Motor neuron (in vitro differentiated cells): ENCODE data around the gene CNOT4. TPM values are rescaled to one million over a fixed set of nuclear protein-coding genes. Genes with fewer than 3 reads are reported as not detected.
"Not testable (repeated sequence)": the region's sequence is repeated elsewhere in the genome, so short reads cannot be mapped to it uniquely, and the experiment has no call there.

ENCODE experiments used
- ATAC-seq, 8 experiments: fragments of 200-7000 bp; cut with Tn5 transposase; replicated peaks in 6 of 8; 2 replicates each; pipeline ENCODE4 v1.8.0; 2021; ENCODE audit warnings: mild to moderate bottlenecking in 8 of 8, moderate library complexity in 8 of 8
- H3K27ac ChIP-seq, 2 donors: fragments of 250-450 bp; sonication (Bioruptor Pico); 2 replicates each; pipeline ENCODE4 v1.9.0; 2021; ENCODE audit warnings: antibody characterized with exemption in 2 of 2, mild to moderate bottlenecking in 2 of 2, moderate library complexity in 1 of 2
- H3K4me1 ChIP-seq, 2 donors: fragments of 250-450 bp; sonication (Bioruptor Pico); replicated peaks in 1 of 2; 2 replicates each; pipeline ENCODE4 v1.6.1; 2021; ENCODE audit warnings: antibody characterized with exemption in 2 of 2, mild to moderate bottlenecking in 2 of 2, moderate library complexity in 1 of 2
- H3K4me3 ChIP-seq, 5 donors: fragments of 250-450 bp; sonication (Bioruptor Pico); 2 replicates each; pipeline ENCODE4 v1.9.0; 2021; ENCODE audit warnings: antibody characterized with exemption in 5 of 5, mild to moderate bottlenecking in 5 of 5, moderate library complexity in 4 of 5
- WGBS, 10 experiments: fragments of 450-650 bp; shearing (Covaris generic); methylation state at CpG; one replicate each; pipeline ENCODE4 v1.0.0; 2022; 5-methylcytosine and 5-hydroxymethylcytosine counted together
- in situ Hi-C, 9 experiments: fragments of 400-800 bp; cut with MboI; loops; one replicate each; pipeline ENCODE4 v1.15.0; 2021; ENCODE audit warnings: low sequenced_read_pairs in 9 of 9, low pct_unique_long_range_greater_than_20kb in 2 of 9; ENCODE audit not compliant: unreplicated experiment in 9 of 9
- total RNA-seq, 8 experiments: library from RNA; unstranded; fragments of 300-600 nt; gene quantifications; 2 replicates each; pipeline versions ENCODE4 v1.2.3 to v1.2.4, GENCODE V29; 2022

CNOT4 gene
- total RNA-seq, 8 experiments from 2014 or later: 10.5 to 22.6 (median 15.5) TPM

DNA sequence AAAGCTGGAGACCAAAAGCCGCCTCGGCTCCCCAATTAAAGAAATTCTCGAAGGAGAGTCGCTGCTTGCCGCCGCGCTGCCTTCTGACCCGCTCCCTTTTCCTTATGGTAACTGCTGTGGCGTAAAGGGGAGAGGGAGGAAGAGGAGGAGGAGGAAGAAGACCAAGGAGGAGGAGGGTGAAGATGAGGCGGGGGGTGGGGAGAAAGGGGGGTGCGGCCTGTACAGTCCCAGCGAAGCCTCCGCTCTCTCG is 388 bp downstream of the CNOT4 start:
- Histone ChIP-seq H3K27ac (peak overlapping the region; percentile 93), H3K4me3 (peak overlapping the region; percentile 70 to 98 (median 79)), H3K4me1 (peaks cover 3 to 12% of the 10 kb centered on the region in 2 donors)
- ATAC-seq: no peak
- in situ Hi-C loops: no loop called here
- WGBS, 10 experiments: 0% methylated on average over 2 to 4 of the region's 14 CpGs; no CpG with 5 or more reads in 7 of the 10 experiments

DNA sequence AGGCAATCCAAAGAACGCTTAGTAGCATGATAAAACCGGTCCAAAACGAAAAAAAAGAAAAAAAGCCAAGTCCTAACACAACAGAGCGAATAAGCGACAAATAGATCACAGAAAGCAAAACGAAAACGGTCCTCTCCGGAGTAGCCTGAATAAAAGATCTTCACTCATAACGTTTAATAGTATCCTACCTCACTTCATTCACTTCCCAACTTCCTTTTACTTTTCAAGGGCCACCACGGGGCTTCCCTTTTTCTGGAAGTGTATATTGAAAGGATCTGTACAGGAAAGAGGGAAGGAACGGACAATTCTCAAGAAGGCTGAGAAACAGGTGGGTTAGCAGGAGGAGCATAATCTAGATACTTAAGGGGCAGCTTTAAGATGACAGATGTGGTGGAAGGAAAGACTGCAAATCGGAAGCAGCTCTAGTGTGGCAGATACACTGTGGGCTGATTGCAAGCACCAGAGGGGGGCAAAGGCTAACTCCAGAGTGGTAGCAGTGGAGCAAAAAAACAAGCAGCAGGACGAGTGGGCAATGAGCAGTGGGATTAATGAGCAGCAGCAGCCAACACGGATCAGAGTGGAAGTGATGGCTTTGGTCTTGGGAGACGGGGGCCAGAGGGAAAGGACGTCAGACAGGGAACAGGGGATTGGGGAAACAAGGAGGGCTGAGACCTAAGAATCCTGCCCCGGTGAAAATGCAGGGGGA is 866 bp downstream of the CNOT4 start:
- in situ Hi-C loops: no loop called here
- peak; percentile 2 to 29 (median 10) for ATAC-seq
- H3K4me3 ChIP-seq: peak overlapping the region; percentile 70 to 98 (median 79)
- H3K4me1 ChIP-seq: peaks cover 3 to 12% of the 10 kb centered on the region in 2 donors
- WGBS, 10 experiments: 0 to 5% (median 0%) methylated on average over 1 to 12 of the region's 17 CpGs
- H3K27ac ChIP-seq: peak overlapping the region; percentile 93

DNA sequence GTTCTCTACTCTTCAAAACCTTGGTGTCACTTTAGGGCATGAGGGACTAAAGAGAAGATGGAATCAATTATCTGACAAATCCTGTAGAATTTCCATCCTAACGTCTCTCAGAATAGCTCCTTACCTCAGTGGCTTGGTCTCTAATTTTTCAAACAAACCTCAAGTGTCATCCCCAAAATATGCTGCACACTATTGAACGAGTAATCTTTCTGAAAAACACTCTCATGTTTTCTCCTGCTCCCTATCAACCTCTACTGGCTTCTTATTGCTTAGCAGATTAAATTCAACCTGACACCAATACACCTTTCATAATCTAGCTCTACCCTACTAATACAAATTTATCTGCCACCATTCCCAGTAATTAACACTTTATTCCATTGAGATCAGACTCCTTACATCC is 8.5 kb downstream of the CNOT4 start:
- Histone ChIP-seq H3K27ac (no peak overlapping the region), H3K4me3 (no peak overlapping the region), H3K4me1 (peaks cover 0 to 11% of the 10 kb centered on the region in 2 donors)
- in situ Hi-C loops: no loop called here
- no peak for ATAC-seq
- WGBS, 10 experiments: 18 to 100% (median 90%) methylated on average over 1 to 2 of the region's 2 CpGs; no CpG with 5 or more reads in 3 of the 10 experiments

DNA sequence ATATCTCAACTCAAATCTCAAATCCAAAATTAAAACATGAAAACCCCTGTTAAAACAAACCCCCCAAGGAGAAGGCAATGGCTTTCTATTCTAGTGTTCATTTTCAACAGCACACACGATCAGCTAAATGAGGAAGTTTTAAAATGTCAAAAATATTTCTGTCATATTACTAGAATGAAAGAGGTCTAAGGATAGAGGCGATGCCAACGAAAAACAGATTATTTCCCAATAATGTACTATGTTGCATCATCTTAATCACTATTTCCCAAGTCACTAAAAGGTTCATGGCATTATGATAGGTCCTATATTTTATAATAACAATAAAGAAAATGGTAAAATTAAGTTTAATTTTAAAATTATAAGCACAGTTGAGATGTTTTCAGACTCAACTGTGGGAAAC is 10.1 kb downstream of the CNOT4 start:
- H3K27ac ChIP-seq: no peak overlapping the region
- in situ Hi-C loops: no loop called here
- H3K4me1 ChIP-seq: peaks cover 0 to 11% of the 10 kb centered on the region in 2 donors
- ATAC-seq: no peak
- H3K4me3 ChIP-seq: no peak overlapping the region
- WGBS, 10 experiments: 22 to 88% (median 70%) methylated on average over 1 to 3 of the region's 3 CpGs; no CpG with 5 or more reads in 1 of the 10 experiments

DNA sequence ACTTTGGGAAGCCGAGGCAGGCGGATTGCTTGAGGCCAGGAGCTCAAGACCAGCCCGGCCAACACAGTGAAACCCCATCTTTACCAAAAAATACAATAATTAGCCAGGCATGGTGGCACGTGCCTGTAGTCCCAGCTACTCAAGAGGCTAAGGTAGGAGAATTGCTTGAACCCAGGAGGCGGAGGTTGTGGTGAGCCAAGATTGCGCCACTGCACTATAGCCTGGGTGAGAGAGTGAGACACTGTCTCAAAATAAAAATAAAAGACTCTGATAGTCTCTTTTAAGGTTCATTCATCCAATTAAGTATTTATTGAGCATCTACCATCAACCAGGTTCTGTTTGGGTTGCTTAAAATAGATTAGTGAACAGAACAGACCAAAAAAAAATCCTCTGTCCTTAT is 12.7 kb downstream of the CNOT4 start:
- in situ Hi-C loops, H3K4me3 ChIP-seq, ATAC-seq, H3K27ac ChIP-seq: not testable (repeated sequence)
- 80 to 100% (median 100%) methylated on average over 2 to 5 of the region's 6 CpGs; no CpG with 5 or more reads in 3 of the 10 experiments for WGBS, 10 experiments
- peaks cover 0 to 11% of the 10 kb centered on the region in 2 donors for H3K4me1 ChIP-seq

DNA sequence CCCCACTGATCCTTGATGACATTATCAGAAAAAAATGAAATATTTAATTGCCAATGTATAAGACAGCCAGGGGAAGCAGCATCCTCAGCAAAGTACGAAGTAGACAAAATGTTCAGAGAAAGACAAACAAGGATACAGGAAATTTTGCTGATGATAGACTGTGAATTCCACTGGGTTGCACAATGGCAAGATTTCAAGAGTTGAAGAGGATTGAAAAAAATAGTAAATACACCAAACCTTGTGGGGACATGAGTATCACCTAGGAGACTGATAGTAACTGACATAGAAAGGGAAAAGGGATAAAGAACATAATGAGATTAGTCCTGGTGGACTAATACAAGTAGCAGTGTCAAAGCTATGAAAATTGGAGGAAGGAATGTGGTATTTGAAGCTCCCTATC is 16.5 kb downstream of the CNOT4 start:
- no peaks in the 10 kb centered on the region for H3K4me1 ChIP-seq
- WGBS, 10 experiments: 80 to 100% (median 100%) methylated on average over 1 of the region's 1 CpG
- in situ Hi-C loops: no loop called here
- no peak overlapping the region for H3K27ac ChIP-seq
- no peak for ATAC-seq
- no peak overlapping the region for H3K4me3 ChIP-seq

DNA sequence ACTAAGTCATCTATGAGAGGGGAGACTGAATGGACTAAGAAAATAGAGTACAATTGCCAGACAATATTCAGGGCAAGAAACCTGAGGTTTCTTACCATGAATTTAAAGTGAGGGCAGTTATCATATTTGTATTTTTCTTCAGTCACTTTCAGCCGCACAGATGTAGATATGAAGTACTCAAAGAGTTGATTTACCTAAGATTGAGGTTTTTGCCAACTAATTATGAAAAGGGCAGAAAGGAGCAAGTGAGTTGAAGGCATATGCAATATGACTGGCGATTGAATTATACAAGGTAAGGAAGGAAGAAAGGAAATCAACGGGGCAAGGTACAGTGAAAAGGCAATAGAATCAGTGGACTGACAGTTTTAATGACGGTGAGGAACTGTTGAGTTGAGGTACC is 17.8 kb downstream of the CNOT4 start:
- Histone ChIP-seq H3K27ac (no peak overlapping the region), H3K4me3 (no peak overlapping the region), H3K4me1 (no peaks in the 10 kb centered on the region)
- in situ Hi-C loops: no loop called here
- 92 to 100% (median 100%) methylated on average over 2 to 4 of the region's 4 CpGs; no CpG with 5 or more reads in 1 of the 10 experiments for WGBS, 10 experiments
- ATAC-seq: no peak

DNA sequence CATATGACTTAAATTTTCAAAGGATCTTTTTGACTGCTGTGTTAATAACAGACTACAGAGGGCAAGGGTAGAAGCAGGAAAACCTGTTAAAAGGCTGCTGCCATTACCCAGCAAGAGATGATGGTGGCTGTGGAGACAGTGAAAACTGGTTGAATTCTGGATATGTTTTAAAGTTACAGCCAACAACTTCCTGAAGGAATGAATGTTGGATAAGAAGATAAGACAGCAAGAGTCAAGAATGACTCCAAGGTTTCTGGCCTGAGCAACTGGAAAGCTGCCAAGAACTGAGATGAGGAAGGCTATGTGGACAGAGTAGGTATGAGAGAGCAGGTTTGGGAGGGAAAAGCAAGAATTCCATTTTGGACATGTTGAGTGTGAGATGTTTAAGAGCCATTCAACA is 19.1 kb downstream of the CNOT4 start:
- Histone ChIP-seq H3K4me1 (no peaks in the 10 kb centered on the region), H3K4me3 (no peak overlapping the region), H3K27ac (no peak overlapping the region)
- in situ Hi-C loops: no loop called here
- ATAC-seq: no peak

DNA sequence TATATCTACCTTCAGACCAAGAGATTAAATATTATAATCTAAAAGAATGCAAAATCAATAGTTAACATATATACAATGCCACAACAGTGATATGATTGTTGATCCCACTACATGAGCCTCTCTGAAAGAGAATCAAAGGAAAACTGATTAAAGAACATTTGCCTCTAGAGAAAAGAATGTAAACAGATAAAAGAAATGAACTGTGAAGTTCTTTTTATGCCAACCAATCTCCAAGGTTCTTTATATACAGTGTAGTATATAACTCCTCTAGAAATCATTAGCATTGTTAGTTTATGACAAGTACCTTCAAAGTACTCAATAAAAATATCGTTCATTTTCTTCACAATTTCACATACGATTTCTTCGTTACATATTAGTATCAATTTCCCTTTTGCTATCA is 20.1 kb downstream of the CNOT4 start:
- Histone ChIP-seq H3K4me1 (no peaks in the 10 kb centered on the region), H3K4me3 (no peak overlapping the region), H3K27ac (no peak overlapping the region)
- in situ Hi-C loops: no loop called here
- 82 to 100% (median 100%) methylated on average over 2 to 3 of the region's 3 CpGs; no CpG with 5 or more reads in 1 of the 10 experiments for WGBS, 10 experiments
- no peak for ATAC-seq

DNA sequence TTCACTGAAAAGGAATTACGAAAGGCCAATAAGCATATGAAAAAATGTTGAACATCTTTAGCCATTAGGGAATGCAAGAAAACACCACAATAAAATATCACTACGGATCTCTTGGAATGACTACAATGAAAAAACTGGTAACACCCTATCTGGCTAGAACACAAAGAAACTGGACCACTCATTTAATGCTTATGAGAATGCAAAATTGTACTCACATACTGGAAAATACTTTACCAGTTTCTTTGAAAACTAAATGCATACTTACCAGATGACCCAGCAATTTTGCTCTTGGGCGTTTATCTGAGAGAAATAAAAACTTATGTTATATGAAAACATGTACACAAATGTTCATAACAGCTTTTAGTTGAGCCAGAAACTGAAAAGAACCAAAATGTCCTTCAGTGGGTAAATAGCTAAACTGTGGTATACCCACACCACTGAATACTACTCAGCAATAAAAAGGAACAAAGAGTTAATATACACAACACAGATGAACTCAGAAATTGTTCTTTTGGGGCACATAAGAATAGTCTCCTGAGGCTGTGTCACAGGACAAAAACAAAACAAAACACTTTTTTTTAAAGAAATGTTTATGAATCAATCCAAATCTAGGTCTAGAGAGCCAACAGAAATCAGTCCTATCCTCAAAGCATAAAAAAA is 23.5 kb downstream of the CNOT4 start:
- H3K27ac ChIP-seq: no peak overlapping the region
- peak in 3 of 8 experiments; percentile 94 to 96 (median 94) for ATAC-seq
- H3K4me3 ChIP-seq: no peak overlapping the region
- 0 to 100% (median 85%) methylated on average over 1 to 3 of the region's 3 CpGs for WGBS, 10 experiments
- no peaks in the 10 kb centered on the region for H3K4me1 ChIP-seq
- in situ Hi-C loops: no loop called here

DNA sequence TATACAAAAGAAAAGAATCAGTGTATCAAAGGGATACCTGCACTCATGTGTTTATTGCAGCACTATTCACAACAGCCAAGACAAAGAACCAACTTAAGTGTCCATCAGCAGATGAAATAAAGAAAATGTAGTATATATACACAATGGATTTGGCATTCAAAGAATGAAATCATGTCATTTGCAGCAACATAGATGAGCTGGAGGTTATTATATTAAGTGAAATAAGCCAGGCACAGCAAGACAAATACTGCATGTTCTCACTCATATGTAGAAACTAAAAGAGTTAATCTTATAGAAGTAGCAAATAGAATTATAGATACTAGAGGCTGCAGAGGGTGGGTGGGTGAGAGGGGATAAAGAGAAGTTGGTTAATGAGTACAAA is 28.3 kb downstream of the CNOT4 start:
- Histone ChIP-seq H3K27ac (no peak overlapping the region), H3K4me3 (no peak overlapping the region), H3K4me1 (no peaks in the 10 kb centered on the region)
- no peak for ATAC-seq
- in situ Hi-C loops: no loop called here

DNA sequence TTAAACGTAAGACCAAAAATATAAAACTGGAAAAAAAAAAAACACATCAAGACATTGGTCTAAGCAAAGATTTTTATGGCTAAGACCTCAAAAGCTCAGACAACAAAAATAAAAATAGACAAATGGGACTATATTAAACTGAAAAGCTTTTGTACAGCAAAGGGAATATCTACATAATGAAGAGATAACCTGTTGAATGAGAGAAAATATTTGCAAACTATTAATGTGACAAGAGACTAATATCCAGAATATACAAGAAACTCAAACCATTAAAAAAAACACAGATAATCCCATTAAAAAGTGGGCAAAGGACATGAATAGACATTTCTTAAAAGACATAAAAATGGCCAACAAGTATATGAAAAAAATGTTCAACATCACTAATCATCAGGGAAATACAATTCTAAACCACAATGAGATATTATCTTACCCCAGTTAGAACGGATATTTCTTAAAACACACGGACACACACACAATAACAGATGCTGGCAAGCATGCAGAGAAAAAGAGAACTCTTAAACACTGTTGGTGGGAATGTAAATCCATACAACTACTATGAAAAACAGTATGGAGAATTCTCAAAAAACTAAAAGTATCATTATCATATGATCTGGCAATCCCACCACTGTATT is 28.8 kb downstream of the CNOT4 start:
- Histone ChIP-seq H3K27ac (no peak overlapping the region), H3K4me3 (no peak overlapping the region), H3K4me1 (no peaks in the 10 kb centered on the region)
- WGBS, 10 experiments: 45 to 100% (median 93%) methylated on average over 1 to 3 of the region's 3 CpGs
- ATAC-seq: no peak
- in situ Hi-C loops: no loop called here

DNA sequence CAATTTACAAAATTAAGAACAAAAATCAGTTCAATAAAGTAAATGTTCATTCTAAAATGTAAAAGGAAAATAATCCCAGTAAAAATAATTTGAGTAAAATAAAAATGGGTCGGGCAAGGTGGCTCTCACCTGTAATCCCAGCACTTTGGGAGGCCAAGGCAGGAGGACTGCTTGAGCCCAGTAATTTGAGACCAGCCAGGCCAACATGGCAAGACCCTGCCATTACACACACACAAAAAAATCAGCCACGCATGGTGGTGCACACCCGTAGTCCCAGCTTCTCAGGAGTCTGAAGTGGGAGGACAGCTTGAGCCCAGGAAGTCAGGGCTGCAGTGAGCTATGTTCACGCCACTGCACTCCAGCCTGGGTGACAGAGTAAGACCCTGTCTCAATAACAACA is 34.4 kb downstream of the CNOT4 start:
- Histone ChIP-seq H3K4me1 (no peaks in the 10 kb centered on the region), H3K27ac (no peak overlapping the region), H3K4me3 (no peak overlapping the region)
- in situ Hi-C loops: no loop called here
- 90 to 100% (median 98%) methylated on average over 1 to 4 of the region's 4 CpGs; no CpG with 5 or more reads in 1 of the 10 experiments for WGBS, 10 experiments
- no peak for ATAC-seq

DNA sequence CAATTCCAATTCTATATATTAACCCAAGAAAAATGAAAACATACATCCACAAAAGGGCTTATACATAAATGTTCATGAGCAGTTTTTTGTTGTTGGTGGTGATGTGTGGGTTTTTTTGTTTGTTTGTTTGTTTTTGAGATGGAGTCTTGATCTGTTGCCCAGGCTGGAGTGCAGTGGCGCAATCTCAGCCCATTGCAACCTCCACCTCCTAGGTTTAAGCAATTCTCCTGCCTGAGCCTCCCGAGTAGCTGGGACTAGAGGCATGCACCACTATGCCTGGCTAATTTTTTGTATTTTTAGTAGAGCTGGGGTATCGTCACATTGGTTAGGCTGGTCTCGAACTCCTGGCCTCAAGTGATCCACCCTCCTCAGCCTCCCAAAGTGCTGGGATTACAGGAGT is 40.2 kb downstream of the CNOT4 start:
- 82 to 100% (median 100%) methylated on average over 1 to 3 of the region's 4 CpGs; no CpG with 5 or more reads in 4 of the 10 experiments for WGBS, 10 experiments
- H3K4me3 ChIP-seq, ATAC-seq, in situ Hi-C loops, H3K4me1 ChIP-seq, H3K27ac ChIP-seq: not testable (repeated sequence)
